Esophagus squamous epithelium (tissue), 5 donors: ENCODE measurements around the gene TOX2. TPM values are rescaled to one million over a fixed set of nuclear protein-coding genes. Genes with fewer than 3 reads are reported as not detected.

Experiments
- DNase-seq: peaks from one replicate; lab custom pipeline; 2025; lab: John Stamatoyannopoulos, UW
- H3K27ac ChIP-seq, 4 donors: fragments of 200-600 bp; sonication (generic); one replicate each; pipeline ENCODE4 v1.5.1; 2016 to 2019; ENCODE audit warnings: mild to moderate bottlenecking in 1 of 4
- H3K27me3 ChIP-seq, 4 donors: fragments of 200-600 bp; sonication (generic); 1 replicate in 3 of 4; 2 replicates in 1 of 4; pipeline versions ENCODE4 v1.5.1 to v1.6.0; 2017 to 2021; ENCODE audit warnings: antibody characterized with exemption in 1 of 4
- H3K36me3 ChIP-seq, 3 donors: fragments of 200-600 bp; sonication (generic); one replicate each; pipeline ENCODE4 v1.5.1; 2016 to 2019
- H3K4me1 ChIP-seq, 3 donors: fragments of 200-600 bp; sonication (generic); one replicate each; pipeline ENCODE4 v1.5.1; 2017 to 2019
- H3K4me3 ChIP-seq, 4 donors: fragments of 200-600 bp; sonication (generic); 1 replicate in 3 of 4; 2 replicates in 1 of 4; pipeline ENCODE4 v1.5.1; 2016 to 2019; ENCODE audit warnings: mild to moderate bottlenecking in 2 of 4, moderate library complexity in 1 of 4
- H3K9me3 ChIP-seq, 3 donors: fragments of 200-600 bp; sonication (generic); one replicate each; pipeline ENCODE4 v1.5.1; 2016 to 2019
- POLR2A ChIP-seq, 4 donors: fragments of 450-650 bp; IDR thresholded peaks; one replicate each; pipeline ENCODE4 v1.6.1; 2017; ENCODE audit warnings: antibody characterized with exemption in 4 of 4, mild to moderate bottlenecking in 4 of 4, moderate library complexity in 3 of 4
- WGBS, 2 donors: methylation state at CpG; one replicate each; pipeline ENCODE4 v1.1.5; 2018; 5-methylcytosine and 5-hydroxymethylcytosine counted together
- intact Hi-C: fragments of 100-400 bp; cut with DNase I; formaldehyde crosslinking; loops from one replicate; pipeline ENCODE4 v1.15.0; 2022
- total RNA-seq, 4 donors: library from RNA; depleted of rRNA; stranded (reverse); fragments of >200 nt; gene quantifications; one replicate each; pipeline ENCODE4 v1.1.0, GENCODE V29; 2016
- TF ChIP-seq, protein P1 (sequence below), 6 experiments: fragments of 450-650 bp in 4 of 6; fragments of 200-600 bp in 2 of 6; sonication (generic) in 2 of 6; IDR thresholded peaks; one replicate each; pipeline ENCODE4 v1.5.1; 2016 to 2019; ENCODE audit warnings: antibody characterized with exemption in 6 of 6, mild to moderate bottlenecking in 4 of 6, moderate library complexity in 4 of 6
- donor health status: DM: yes; HTN: yes; CAD: no.

Gene TOX2
- total RNA-seq, 4 donors from 2014 or later, result 0.99 to 22.9 (median 3.1) TPM

DNA sequence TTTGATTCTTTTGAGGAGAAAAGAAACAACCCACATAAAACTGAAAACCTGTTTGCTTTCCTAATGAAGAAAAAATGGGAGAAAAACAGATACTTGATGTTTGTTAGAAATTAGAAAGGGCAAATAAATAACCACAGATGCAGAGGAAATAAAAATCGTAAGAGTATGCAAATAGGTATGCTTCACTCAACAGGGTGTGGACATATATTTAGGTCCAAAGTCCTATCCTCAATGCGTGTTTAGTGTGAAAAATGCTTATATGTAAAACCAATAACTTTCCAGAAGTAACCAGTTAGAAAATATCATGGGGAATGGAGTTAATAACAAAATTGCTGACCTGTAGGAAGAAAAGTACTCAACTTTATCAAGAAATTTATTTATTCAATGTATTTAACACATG lies 135.7 kb downstream of the TOX2 start:
- WGBS, 2 donors, result 63 to 69% methylated on average over 2 of the region's 2 CpGs
- Histone ChIP-seq H3K4me1 (no peaks in the 10 kb centered on the region), H3K4me3 (no peak overlapping the region), H3K36me3 (peaks cover 0 to 29% (median 0%) of the 10 kb centered on the region in 3 donors), H3K9me3 (no peaks in the 10 kb centered on the region), H3K27ac (no peak overlapping the region), H3K27me3 (no peaks in the 10 kb centered on the region)
- DNase-seq, result no peak
- TF ChIP-seq POLR2A (IDR thresholded peaks at IDR 0.05), result no peak
- TF ChIP-seq, protein P1, sequence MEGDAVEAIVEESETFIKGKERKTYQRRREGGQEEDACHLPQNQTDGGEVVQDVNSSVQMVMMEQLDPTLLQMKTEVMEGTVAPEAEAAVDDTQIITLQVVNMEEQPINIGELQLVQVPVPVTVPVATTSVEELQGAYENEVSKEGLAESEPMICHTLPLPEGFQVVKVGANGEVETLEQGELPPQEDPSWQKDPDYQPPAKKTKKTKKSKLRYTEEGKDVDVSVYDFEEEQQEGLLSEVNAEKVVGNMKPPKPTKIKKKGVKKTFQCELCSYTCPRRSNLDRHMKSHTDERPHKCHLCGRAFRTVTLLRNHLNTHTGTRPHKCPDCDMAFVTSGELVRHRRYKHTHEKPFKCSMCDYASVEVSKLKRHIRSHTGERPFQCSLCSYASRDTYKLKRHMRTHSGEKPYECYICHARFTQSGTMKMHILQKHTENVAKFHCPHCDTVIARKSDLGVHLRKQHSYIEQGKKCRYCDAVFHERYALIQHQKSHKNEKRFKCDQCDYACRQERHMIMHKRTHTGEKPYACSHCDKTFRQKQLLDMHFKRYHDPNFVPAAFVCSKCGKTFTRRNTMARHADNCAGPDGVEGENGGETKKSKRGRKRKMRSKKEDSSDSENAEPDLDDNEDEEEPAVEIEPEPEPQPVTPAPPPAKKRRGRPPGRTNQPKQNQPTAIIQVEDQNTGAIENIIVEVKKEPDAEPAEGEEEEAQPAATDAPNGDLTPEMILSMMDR (IDR thresholded peaks at IDR 0.05), result no peak
- intact Hi-C loops, result no loop called here

DNA sequence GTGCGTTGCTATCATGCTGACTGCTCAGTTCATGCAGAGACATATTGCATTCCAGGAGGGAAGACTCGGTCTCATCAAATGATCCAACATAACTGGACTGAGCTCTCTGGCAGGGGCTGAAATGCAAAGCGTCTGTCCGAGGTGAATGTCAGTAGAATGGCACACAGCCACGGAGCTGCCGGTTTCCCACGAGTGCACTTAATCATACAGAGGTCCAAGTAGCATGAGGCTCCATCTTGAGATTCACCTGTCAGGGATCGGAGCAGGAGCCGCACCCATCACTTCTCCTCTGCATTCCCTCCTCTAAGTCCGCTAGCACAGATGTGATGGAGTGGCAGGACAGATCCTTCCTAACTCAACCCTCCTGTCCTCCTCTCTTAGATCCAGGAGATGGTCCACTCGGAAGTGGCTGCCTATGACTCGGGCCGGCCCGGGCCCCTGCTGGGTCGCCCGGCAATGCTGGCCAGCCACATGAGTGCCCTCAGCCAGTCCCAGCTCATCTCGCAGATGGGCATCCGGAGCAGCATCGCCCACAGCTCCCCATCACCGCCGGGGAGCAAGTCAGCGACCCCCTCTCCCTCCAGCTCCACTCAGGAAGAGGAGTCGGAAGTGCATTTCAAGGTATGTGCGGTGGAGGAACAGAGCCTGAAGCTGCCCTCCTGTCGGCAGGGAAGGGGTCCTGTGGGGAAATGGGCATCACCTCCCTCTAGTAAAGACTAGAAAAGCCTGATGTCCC lies 136.4 kb downstream of the TOX2 start:
- Histone ChIP-seq H3K27me3 (no peaks in the 10 kb centered on the region), H3K4me3 (no peak overlapping the region), H3K27ac (no peak overlapping the region), H3K9me3 (no peaks in the 10 kb centered on the region), H3K36me3 (peaks cover 0 to 35% (median 0%) of the 10 kb centered on the region in 3 donors), H3K4me1 (no peaks in the 10 kb centered on the region)
- intact Hi-C loops, result no loop called here
- no peak for DNase-seq
- WGBS, 2 donors, result 92 to 93% methylated on average over 7 to 13 of the region's 25 CpGs
- TF ChIP-seq, protein P1 (IDR thresholded peaks at IDR 0.05), result no peak
- no peak for TF ChIP-seq POLR2A (IDR thresholded peaks at IDR 0.05)

DNA sequence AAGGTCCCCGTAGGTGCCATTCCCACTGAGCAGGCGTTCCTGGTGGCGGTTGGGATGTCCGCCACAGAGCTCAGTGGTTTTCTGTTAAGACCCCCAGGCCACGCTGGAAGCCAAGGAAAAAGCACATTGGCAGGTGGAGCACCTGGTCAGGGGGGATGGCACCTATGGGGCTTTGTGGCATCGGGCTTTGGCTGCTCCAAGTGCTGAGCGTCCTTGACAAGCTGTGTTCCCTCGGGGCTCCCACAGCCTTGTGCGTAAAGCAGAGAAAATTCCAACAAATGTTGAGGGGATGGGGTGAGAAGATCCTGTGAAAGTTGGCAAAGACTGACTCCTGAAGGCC lies 137.0 kb downstream of the TOX2 start:
- peaks cover 0 to 38% (median 0%) of the 10 kb centered on the region in 3 donors for H3K36me3 ChIP-seq
- H3K4me3 ChIP-seq, result no peak overlapping the region
- 82 to 93% methylated on average over 2 to 5 of the region's 9 CpGs for WGBS, 2 donors
- H3K27me3 ChIP-seq, result no peaks in the 10 kb centered on the region
- TF ChIP-seq, protein P1 (IDR thresholded peaks at IDR 0.05), result no peak
- no peak for TF ChIP-seq POLR2A (IDR thresholded peaks at IDR 0.05)
- H3K9me3 ChIP-seq, result no peaks in the 10 kb centered on the region
- no peak for DNase-seq
- H3K27ac ChIP-seq, result no peak overlapping the region
- no peaks in the 10 kb centered on the region for H3K4me1 ChIP-seq
- intact Hi-C loops, result no loop called here

DNA sequence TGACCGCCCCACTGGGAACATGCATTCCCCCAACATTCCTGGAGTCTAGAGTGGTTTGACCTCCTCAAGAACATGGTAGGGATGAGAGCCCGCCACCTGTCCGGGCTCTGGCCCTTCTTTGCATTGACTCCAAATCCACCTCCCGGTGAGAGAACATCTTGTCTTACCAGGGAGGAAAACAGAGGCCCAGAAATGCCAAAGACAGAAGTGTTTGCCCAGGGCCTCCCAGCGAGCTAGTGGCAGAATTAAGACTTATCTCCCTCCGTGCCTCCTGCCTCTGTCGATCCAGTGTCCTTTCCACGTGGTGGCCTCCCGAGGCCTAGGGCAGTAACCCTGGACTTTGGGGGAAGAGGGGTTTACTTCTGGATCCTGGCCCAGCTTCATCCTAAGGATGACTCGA lies 137.5 kb downstream of the TOX2 start:
- Histone ChIP-seq H3K27ac (no peak overlapping the region), H3K4me1 (no peaks in the 10 kb centered on the region), H3K27me3 (no peaks in the 10 kb centered on the region), H3K9me3 (no peaks in the 10 kb centered on the region), H3K36me3 (peaks cover 0 to 43% (median 0%) of the 10 kb centered on the region in 3 donors), H3K4me3 (no peak overlapping the region)
- 74 to 89% methylated on average over 7 to 8 of the region's 10 CpGs for WGBS, 2 donors
- no peak for DNase-seq
- TF ChIP-seq, protein P1 (IDR thresholded peaks at IDR 0.05), result no peak
- no peak for TF ChIP-seq POLR2A (IDR thresholded peaks at IDR 0.05)
- intact Hi-C loops, result no loop called here

DNA sequence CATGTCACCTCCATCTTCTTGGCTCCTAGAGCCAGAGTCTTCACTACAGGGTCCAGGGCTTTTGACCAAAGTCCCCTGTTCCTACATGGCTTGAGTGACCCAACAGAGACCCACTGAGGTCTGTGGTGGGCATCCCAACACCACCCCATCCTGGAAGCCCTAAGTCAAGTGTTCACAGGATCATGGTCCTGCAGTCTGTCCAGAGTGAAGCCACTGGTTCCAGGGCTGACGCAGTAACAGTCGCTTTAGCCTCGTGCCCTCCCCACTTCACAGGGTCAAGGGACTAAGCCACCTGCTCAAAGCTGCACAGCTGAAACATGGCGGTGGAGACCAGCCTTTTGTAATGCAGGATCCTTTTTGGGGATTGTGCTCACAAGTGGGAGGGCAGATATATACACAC lies 138.4 kb downstream of the TOX2 start:
- Histone ChIP-seq H3K9me3 (no peaks in the 10 kb centered on the region), H3K4me1 (no peaks in the 10 kb centered on the region), H3K36me3 (peaks cover 0 to 50% (median 0%) of the 10 kb centered on the region in 3 donors), H3K4me3 (no peak overlapping the region), H3K27ac (no peak overlapping the region), H3K27me3 (no peaks in the 10 kb centered on the region)
- TF ChIP-seq, protein P1 (IDR thresholded peaks at IDR 0.05), result no peak
- TF ChIP-seq POLR2A (IDR thresholded peaks at IDR 0.05), result no peak
- intact Hi-C loops, result no loop called here
- DNase-seq, result no peak
- 89% methylated on average over 1 to 2 of the region's 4 CpGs for WGBS, 2 donors
